GM12878 (cell line): ENCODE measurements around the gene TIAM1. TPM values are rescaled to one million over a fixed set of nuclear protein-coding genes. Genes with fewer than 3 reads are reported as not detected.

Experiments
- CBX5 ChIP-seq: sonication (generic); IDR thresholded peaks from 2 replicates; pipeline ENCODE4 v1.6.1; 2016; ENCODE audit warnings: low read depth, moderate library complexity, mild to moderate bottlenecking, inconsistent platforms
- CTCF ChIP-seq, 3 experiments: IDR thresholded peaks in 2 of 3; conservative IDR thresholded peaks in 1 of 3; 2 replicates each; pipeline ENCODE4 v1.5.1; 2011; ENCODE audit warnings: low read depth in 3 of 3, low read length in 3 of 3, mild to moderate bottlenecking in 3 of 3, control low read depth in 2 of 3, moderate library complexity in 2 of 3, inconsistent platforms in 1 of 3, mixed read lengths in 1 of 3; ENCODE audit not compliant: control insufficient read depth in 2 of 3, insufficient read depth in 1 of 3; ENCODE audit errors: extremely low read depth in 1 of 3
- EED ChIP-seq: sonication (generic); IDR thresholded peaks from 2 replicates; pipeline ENCODE4 v1.6.1; 2016; ENCODE audit warnings: antibody characterized with exemption, low read depth
- FOXK2 ChIP-seq: fragments of 450-650 bp; IDR thresholded peaks from 2 replicates; pipeline ENCODE4 v1.6.1; 2017; ENCODE audit warnings: mild to moderate bottlenecking, moderate library complexity
- POLR2A ChIP-seq: IDR thresholded peaks from 2 replicates; pipeline ENCODE4 v1.6.1; 2011; ENCODE audit warnings: low read depth, mild to moderate bottlenecking, low read length
- TCF7 ChIP-seq: IDR thresholded peaks from 2 replicates; pipeline ENCODE4 v1.6.1; 2014; ENCODE audit warnings: antibody characterized with exemption, borderline replicate concordance
- ZNF687 ChIP-seq: fragments of 450-650 bp; IDR thresholded peaks from 2 replicates; pipeline ENCODE4 v1.6.1; 2017; ENCODE audit warnings: mild to moderate bottlenecking, moderate library complexity
- polyA plus RNA-seq, 11 experiments: library from polyadenylated mRNA; depleted of rRNA in 4 of 11; unstranded in 6 of 11; stranded (reverse) in 5 of 11; fragments of >200 nt; fragmentation: Nextera tagmentation in 4 of 11; fragmentation: Illumina TruSeq in 1 of 11; extraction: Ambion mirVana in 4 of 11; extraction: Trizol in 1 of 11; gene quantifications; 1 replicate in 1 of 11; 2 replicates in 10 of 11; pipeline versions ENCODE4 v1.2.1 to v1.2.3, GENCODE V29; 2011 to 2016; ENCODE audit warnings: inconsistent platforms in 2 of 11, missing spikeins in 2 of 11, low read depth in 1 of 11
- total RNA-seq, 4 experiments: library from RNA; depleted of rRNA in 3 of 4; stranded (reverse); fragments of >200 nt in 3 of 4; fragmentation: Illumina TruSeq in 1 of 4; extraction: Trizol in 1 of 4; gene quantifications; 2 replicates each; pipeline versions ENCODE4 v1.2.1 to v1.2.3, GENCODE V29; 2013 to 2021
- TF ChIP-seq, protein P1 (sequence below): fragments of 150-350 bp; IDR thresholded peaks from 2 replicates; pipeline ENCODE4 v1.6.1; 2014; ENCODE audit warnings: mild to moderate bottlenecking, low read depth, low read length
- TF ChIP-seq, protein P2 (sequence below): IDR thresholded peaks from 2 replicates; pipeline ENCODE4 v1.6.1; 2011; ENCODE audit warnings: low read depth, low read length, improper control_type of control experiment, borderline replicate concordance

The TIAM1 gene
- total and polyA plus RNA-seq, 10 of the 15 experiments (the other 5 are each of a cell fraction or from before 2014, with no cell fraction given) = 0.31 to 35.9 (median 0.78) TPM

DNA sequence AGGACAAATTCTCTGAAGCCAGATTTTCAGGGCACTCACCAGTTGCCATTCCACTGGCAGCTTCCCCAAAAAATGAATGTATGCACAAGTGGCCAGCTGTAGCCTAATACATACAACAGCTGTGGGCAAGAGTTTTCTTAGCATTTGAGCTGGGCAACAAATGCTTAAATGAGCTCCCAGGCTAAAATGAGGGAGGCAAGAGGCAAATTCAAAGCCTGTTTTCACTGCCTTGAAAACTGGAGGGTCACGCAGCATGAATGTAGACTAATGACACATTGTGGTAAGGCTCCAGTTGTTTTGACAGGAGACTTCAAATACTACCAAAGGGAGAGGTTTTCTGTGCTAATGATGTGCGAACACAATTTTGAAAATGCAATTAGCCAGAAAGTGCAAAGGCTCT lies 88.2 kb downstream of the TIAM1 start (continued):
- TF ChIP-seq, protein P1, sequence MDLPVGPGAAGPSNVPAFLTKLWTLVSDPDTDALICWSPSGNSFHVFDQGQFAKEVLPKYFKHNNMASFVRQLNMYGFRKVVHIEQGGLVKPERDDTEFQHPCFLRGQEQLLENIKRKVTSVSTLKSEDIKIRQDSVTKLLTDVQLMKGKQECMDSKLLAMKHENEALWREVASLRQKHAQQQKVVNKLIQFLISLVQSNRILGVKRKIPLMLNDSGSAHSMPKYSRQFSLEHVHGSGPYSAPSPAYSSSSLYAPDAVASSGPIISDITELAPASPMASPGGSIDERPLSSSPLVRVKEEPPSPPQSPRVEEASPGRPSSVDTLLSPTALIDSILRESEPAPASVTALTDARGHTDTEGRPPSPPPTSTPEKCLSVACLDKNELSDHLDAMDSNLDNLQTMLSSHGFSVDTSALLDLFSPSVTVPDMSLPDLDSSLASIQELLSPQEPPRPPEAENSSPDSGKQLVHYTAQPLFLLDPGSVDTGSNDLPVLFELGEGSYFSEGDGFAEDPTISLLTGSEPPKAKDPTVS = no peak
- no peak for TF ChIP-seq CBX5
- no peak for TF ChIP-seq CTCF (IDR thresholded peaks at IDR 0.05 in 2 of 3, conservative IDR thresholded peaks at IDR 0.05 in 1 of 3; ENCODE audit: control insufficient read depth in 2 of 3, extremely low read depth in 1 of 3, insufficient read depth in 1 of 3, low read depth in 3 of 3, low read length in 3 of 3)
- TF ChIP-seq FOXK2 = no peak
- TF ChIP-seq ZNF687 = no peak
- TF ChIP-seq, protein P2, sequence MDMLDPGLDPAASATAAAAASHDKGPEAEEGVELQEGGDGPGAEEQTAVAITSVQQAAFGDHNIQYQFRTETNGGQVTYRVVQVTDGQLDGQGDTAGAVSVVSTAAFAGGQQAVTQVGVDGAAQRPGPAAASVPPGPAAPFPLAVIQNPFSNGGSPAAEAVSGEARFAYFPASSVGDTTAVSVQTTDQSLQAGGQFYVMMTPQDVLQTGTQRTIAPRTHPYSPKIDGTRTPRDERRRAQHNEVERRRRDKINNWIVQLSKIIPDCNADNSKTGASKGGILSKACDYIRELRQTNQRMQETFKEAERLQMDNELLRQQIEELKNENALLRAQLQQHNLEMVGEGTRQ = no peak
- TF ChIP-seq TCF7 = no peak
- TF ChIP-seq POLR2A = no peak
- no peak for TF ChIP-seq EED
